Upper lobe of left lung (tissue), 4 donors: ENCODE measurements around the gene TNFRSF9.

ENCODE experiments used
- CTCF ChIP-seq, 6 experiments: fragments of 450-650 bp in 4 of 6; fragments of 200-600 bp in 2 of 6; sonication (generic) in 2 of 6; IDR thresholded peaks; one replicate each; pipeline ENCODE4 v1.5.1; 2016 to 2019; ENCODE audit warnings: antibody characterized with exemption in 6 of 6
- POLR2AphosphoS5 ChIP-seq, 2 donors: sonication (generic); formaldehyde crosslinking; IDR thresholded peaks; one replicate each; pipeline ENCODE4 v1.5.1; 2017; ENCODE audit warnings: antibody characterized with exemption in 2 of 2

DNA sequence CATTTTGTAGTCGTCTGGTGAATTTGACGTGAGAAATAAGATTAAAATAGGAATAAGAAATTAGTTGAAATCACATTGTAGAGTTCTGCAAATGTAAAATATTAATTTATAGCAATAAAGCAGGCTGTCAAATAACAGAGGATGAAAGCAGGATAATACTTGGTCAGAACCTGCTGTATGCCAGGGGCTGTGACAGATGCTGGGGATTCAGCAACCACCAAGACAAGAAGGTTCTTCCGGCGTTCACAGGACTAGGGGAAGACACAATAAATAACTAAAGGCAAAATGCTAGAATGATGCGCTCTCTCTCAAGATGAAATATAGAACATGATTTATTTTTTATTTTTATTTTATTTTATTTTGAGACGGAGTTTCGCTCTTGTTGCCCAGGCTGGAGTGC lies 14.0 kb upstream of the TNFRSF9 start:
- TF ChIP-seq CTCF (IDR thresholded peaks at IDR 0.05) = no peak
- TF ChIP-seq POLR2AphosphoS5 (IDR thresholded peaks at IDR 0.05) = no peak
